HUES64 (cell line): ENCODE measurements around the gene ALDH8A1.

Experiments used
- H3K27ac ChIP-seq: 2 replicates; pipeline ENCODE4 v1.7.0; 2013; ENCODE audit warnings: low read depth, low read length, inconsistent platforms
- H3K27me3 ChIP-seq: 2 replicates; pipeline ENCODE4 v1.6.1; 2013; ENCODE audit warnings: mild to moderate bottlenecking, low read length; ENCODE audit not compliant: insufficient read depth
- H3K36me3 ChIP-seq: 2 replicates; pipeline ENCODE4 v1.6.1; 2013; ENCODE audit warnings: mild to moderate bottlenecking, low read length; ENCODE audit not compliant: insufficient read depth
- H3K4me1 ChIP-seq: 2 replicates; pipeline ENCODE4 v1.6.1; 2013; ENCODE audit warnings: mild to moderate bottlenecking, low read length, moderate library complexity; ENCODE audit not compliant: insufficient read depth
- H3K4me3 ChIP-seq: 2 replicates; pipeline ENCODE4 v1.5.1; 2013; ENCODE audit warnings: mild to moderate bottlenecking, low read length, moderate library complexity
- H3K9ac ChIP-seq: 2 replicates; pipeline ENCODE4 v1.6.1; 2013; ENCODE audit warnings: mild to moderate bottlenecking, low read depth, low read length
- H3K9me3 ChIP-seq: 2 replicates; pipeline ENCODE4 v1.6.1; 2013; ENCODE audit warnings: low read depth, low read length; ENCODE audit not compliant: insufficient read depth
- WGBS: fragments of 150-250, 120-280 bp; methylation state at CpG from one replicate; pipeline ENCODE4 v1.1.7; 2013; ENCODE audit warnings: missing lambda C conversion rate; 5-methylcytosine and 5-hydroxymethylcytosine counted together

Gene ALDH8A1

GRCh38 chr6:134932098-134932497 lies 17.8 kb downstream of the ALDH8A1 start:
- H3K9me3 ChIP-seq = no peaks in the 10 kb centered on the region
- WGBS = 70% methylated on average over 5 of the region's 5 CpGs
- no peak overlapping the region for H3K27ac ChIP-seq
- H3K4me3 ChIP-seq = no peak overlapping the region
- H3K4me1 ChIP-seq = no peaks in the 10 kb centered on the region
- no peaks in the 10 kb centered on the region for H3K27me3 ChIP-seq
- no peaks in the 10 kb centered on the region for H3K36me3 ChIP-seq
- no peak overlapping the region for H3K9ac ChIP-seq

GRCh38 chr6:134930463-134930862 lies 19.4 kb downstream of the ALDH8A1 start:
- Histone ChIP-seq H3K4me1 (no peaks in the 10 kb centered on the region), H3K27ac (no peak overlapping the region), H3K9me3 (no peaks in the 10 kb centered on the region), H3K36me3 (no peaks in the 10 kb centered on the region), H3K4me3 (no peak overlapping the region), H3K27me3 (no peaks in the 10 kb centered on the region), H3K9ac (no peak overlapping the region)
- 94% methylated on average over 6 of the region's 6 CpGs for WGBS

GRCh38 chr6:134928151-134928900 lies 21.6 kb downstream of the ALDH8A1 start:
- WGBS = 92% methylated on average over 6 of the region's 6 CpGs
- no peaks in the 10 kb centered on the region for H3K9me3 ChIP-seq
- no peak overlapping the region for H3K27ac ChIP-seq
- no peaks in the 10 kb centered on the region for H3K36me3 ChIP-seq
- H3K4me3 ChIP-seq = no peak overlapping the region
- H3K27me3 ChIP-seq = no peaks in the 10 kb centered on the region
- H3K4me1 ChIP-seq = no peaks in the 10 kb centered on the region
- H3K9ac ChIP-seq = no peak overlapping the region

- 89% methylated on average over 3 of the region's 3 CpGs for WGBS
These were observed 24.1 kb downstream of the ALDH8A1 start for GRCh38 chr6:134925800-134926199.

GRCh38 chr6:134921721-134922261 lies 28.1 kb downstream of the ALDH8A1 start:
- WGBS = 87% methylated on average over 6 of the region's 6 CpGs
- Histone ChIP-seq H3K36me3 (no peaks in the 10 kb centered on the region), H3K27me3 (no peaks in the 10 kb centered on the region), H3K27ac (no peak overlapping the region), H3K9ac (no peak overlapping the region), H3K9me3 (no peaks in the 10 kb centered on the region), H3K4me1 (no peaks in the 10 kb centered on the region), H3K4me3 (no peak overlapping the region)

More at GRCh38 chr6:134925800-134926199, 24.1 kb downstream of the ALDH8A1 start:
- no peak overlapping the region for H3K9ac ChIP-seq
- H3K27me3 ChIP-seq = no peaks in the 10 kb centered on the region
- no peaks in the 10 kb centered on the region for H3K4me1 ChIP-seq
- H3K36me3 ChIP-seq = no peaks in the 10 kb centered on the region
- H3K27ac ChIP-seq = no peak overlapping the region
- no peaks in the 10 kb centered on the region for H3K9me3 ChIP-seq
- no peak overlapping the region for H3K4me3 ChIP-seq

GRCh38 chr6:134921276-134921675 lies 28.6 kb downstream of the ALDH8A1 start:
- Histone ChIP-seq H3K4me3 (no peak overlapping the region), H3K9ac (no peak overlapping the region), H3K27ac (no peak overlapping the region), H3K4me1 (no peaks in the 10 kb centered on the region), H3K9me3 (no peaks in the 10 kb centered on the region), H3K36me3 (no peaks in the 10 kb centered on the region), H3K27me3 (no peaks in the 10 kb centered on the region)
- 72% methylated on average over 5 of the region's 5 CpGs for WGBS

GRCh38 chr6:134920422-134920821 lies 29.5 kb downstream of the ALDH8A1 start:
- Histone ChIP-seq H3K36me3 (no peaks in the 10 kb centered on the region), H3K4me1 (no peaks in the 10 kb centered on the region), H3K9ac (no peak overlapping the region), H3K4me3 (no peak overlapping the region), H3K27me3 (no peaks in the 10 kb centered on the region), H3K9me3 (no peaks in the 10 kb centered on the region), H3K27ac (no peak overlapping the region)
- WGBS = 88% methylated on average over 2 of the region's 2 CpGs

GRCh38 chr6:134918418-134918961 lies 31.4 kb downstream of the ALDH8A1 start:
- Histone ChIP-seq H3K4me1 (no peaks in the 10 kb centered on the region), H3K4me3 (no peak overlapping the region), H3K27ac (no peak overlapping the region), H3K36me3 (no peaks in the 10 kb centered on the region), H3K9me3 (no peaks in the 10 kb centered on the region), H3K27me3 (no peaks in the 10 kb centered on the region), H3K9ac (no peak overlapping the region)
- WGBS = 94% methylated on average over 17 of the region's 17 CpGs

- Histone ChIP-seq H3K9me3 (no peaks in the 10 kb centered on the region), H3K27ac (no peak overlapping the region)
- 100% methylated on average over 1 of the region's 1 CpG for WGBS
These were observed 38.4 kb downstream of the ALDH8A1 start for GRCh38 chr6:134911547-134911946.

GRCh38 chr6:134910593-134910935 lies 39.3 kb downstream of the ALDH8A1 start:
- WGBS = 89% methylated on average over 1 of the region's 1 CpG
- Histone ChIP-seq H3K9me3 (no peaks in the 10 kb centered on the region), H3K36me3 (no peaks in the 10 kb centered on the region), H3K9ac (no peak overlapping the region), H3K27ac (no peak overlapping the region), H3K4me3 (no peak overlapping the region), H3K27me3 (no peaks in the 10 kb centered on the region), H3K4me1 (no peaks in the 10 kb centered on the region)

More at GRCh38 chr6:134911547-134911946, 38.4 kb downstream of the ALDH8A1 start:
- Histone ChIP-seq H3K9ac (no peak overlapping the region), H3K4me3 (no peak overlapping the region), H3K36me3 (no peaks in the 10 kb centered on the region), H3K4me1 (no peaks in the 10 kb centered on the region), H3K27me3 (no peaks in the 10 kb centered on the region)

- no peaks in the 10 kb centered on the region for H3K9me3 ChIP-seq
- no peaks in the 10 kb centered on the region for H3K27me3 ChIP-seq
- H3K4me1 ChIP-seq = no peaks in the 10 kb centered on the region
- H3K36me3 ChIP-seq = no peaks in the 10 kb centered on the region
- no peak overlapping the region for H3K4me3 ChIP-seq
- no peak overlapping the region for H3K9ac ChIP-seq
- no peak overlapping the region for H3K27ac ChIP-seq
- WGBS = 72% methylated on average over 10 of the region's 11 CpGs
These were observed 40.0 kb downstream of the ALDH8A1 start for GRCh38 chr6:134909701-134910592.
